NB4 (cell line): ENCODE results near the gene CDC16.

ENCODE experiments used
- DNase-seq: peaks from one replicate; pipeline ENCODE4 v3.0.0; 2010; ENCODE audit warnings: low read depth
- H3K4me3 ChIP-seq: one replicate; pipeline ENCODE4 v1.5.1; 2011; ENCODE audit warnings: mild to moderate bottlenecking, low read depth, low read length, moderate library complexity
- MYC ChIP-seq: IDR thresholded peaks from 2 replicates; pipeline ENCODE4 v1.6.1; 2011; ENCODE audit warnings: low read depth, low read length
- POLR2A ChIP-seq: IDR thresholded peaks from 2 replicates; pipeline ENCODE4 v1.6.1; 2011; ENCODE audit warnings: mild to moderate bottlenecking; ENCODE audit not compliant: insufficient read length; ENCODE audit errors: extremely low read depth
- TF ChIP-seq, protein P1 (sequence below): IDR thresholded peaks from one replicate; pipeline ENCODE4 v1.5.1; 2012; ENCODE audit warnings: low read depth, low read length
- TF ChIP-seq, protein P2 (sequence below): IDR thresholded peaks from 2 replicates; pipeline ENCODE4 v1.6.1; 2011; ENCODE audit warnings: low read depth, low read length

CDC16 gene

DNA sequence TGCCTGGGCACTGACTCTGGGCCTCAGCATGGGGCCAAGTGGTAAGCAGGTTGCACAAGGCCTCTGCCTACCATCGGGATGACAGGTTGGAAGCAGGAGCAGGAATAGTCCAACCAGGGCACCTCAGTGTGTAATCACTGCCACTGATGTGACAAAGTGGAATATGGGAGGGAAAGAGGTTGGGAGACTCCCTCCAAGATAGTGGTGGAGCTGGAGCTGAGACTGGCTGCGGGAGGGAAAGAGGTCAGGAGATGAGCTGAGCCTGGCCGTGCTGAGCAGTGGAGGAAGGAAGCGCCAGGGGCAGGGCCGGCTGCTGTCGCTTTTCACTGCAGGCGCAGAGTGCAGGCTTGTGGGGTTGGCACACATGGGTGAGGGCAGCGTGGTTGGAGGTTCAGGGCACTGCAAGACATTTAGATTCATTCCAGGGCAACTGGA is 53.5 kb downstream of the CDC16 start:
- DNase-seq: no peak
- no peak overlapping the region for H3K4me3 ChIP-seq
- TF ChIP-seq, protein P1, sequence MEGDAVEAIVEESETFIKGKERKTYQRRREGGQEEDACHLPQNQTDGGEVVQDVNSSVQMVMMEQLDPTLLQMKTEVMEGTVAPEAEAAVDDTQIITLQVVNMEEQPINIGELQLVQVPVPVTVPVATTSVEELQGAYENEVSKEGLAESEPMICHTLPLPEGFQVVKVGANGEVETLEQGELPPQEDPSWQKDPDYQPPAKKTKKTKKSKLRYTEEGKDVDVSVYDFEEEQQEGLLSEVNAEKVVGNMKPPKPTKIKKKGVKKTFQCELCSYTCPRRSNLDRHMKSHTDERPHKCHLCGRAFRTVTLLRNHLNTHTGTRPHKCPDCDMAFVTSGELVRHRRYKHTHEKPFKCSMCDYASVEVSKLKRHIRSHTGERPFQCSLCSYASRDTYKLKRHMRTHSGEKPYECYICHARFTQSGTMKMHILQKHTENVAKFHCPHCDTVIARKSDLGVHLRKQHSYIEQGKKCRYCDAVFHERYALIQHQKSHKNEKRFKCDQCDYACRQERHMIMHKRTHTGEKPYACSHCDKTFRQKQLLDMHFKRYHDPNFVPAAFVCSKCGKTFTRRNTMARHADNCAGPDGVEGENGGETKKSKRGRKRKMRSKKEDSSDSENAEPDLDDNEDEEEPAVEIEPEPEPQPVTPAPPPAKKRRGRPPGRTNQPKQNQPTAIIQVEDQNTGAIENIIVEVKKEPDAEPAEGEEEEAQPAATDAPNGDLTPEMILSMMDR: no peak
- TF ChIP-seq, protein P2, sequence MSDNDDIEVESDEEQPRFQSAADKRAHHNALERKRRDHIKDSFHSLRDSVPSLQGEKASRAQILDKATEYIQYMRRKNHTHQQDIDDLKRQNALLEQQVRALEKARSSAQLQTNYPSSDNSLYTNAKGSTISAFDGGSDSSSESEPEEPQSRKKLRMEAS: no peak
- no peak for TF ChIP-seq MYC
- no peak for TF ChIP-seq POLR2A

DNA sequence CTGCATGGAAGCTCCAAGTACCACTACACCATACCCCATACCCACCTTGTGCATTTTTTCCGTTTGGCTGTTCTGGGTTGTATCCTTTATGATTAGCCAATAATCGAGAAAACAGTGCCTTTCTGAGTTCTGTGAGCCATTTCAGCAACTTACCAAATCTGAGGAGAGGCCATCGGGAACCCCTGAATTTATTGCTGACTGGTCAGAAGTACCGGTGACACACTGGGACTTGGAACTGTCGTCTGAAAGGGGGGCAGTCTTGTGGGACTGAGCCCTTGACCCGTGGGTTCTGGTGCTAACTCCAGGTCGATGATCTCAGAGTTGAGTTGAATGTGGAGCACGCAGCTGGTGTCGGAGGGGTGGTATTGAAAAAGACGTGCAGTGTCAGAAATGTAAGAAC is 61.8 kb downstream of the CDC16 start:
- no peak for TF ChIP-seq POLR2A
- TF ChIP-seq, protein P2: no peak
- no peak for DNase-seq
- H3K4me3 ChIP-seq: no peak overlapping the region

DNA sequence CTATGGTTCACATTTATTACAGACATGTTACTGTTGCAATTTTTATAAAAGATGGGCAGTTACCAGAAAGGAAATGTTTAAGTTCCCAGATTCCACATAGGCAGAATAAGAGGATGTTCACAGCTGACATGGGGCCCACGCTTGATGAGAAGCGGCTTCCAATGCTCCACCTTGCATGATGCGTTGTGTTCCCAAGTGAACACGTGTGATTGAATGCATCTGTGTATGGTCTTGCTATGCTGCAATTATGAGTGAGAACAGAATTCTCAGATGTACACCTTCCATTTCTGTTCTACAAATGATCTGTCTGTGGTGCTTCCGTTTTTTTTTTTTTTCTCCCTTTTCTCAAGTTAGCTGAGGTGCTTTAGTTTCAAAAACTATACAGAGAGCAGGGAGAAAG is 62.2 kb downstream of the CDC16 start:
- no peak for DNase-seq
- TF ChIP-seq, protein P1: no peak
- no peak for TF ChIP-seq POLR2A
- TF ChIP-seq, protein P2: no peak
- no peak for TF ChIP-seq MYC
- H3K4me3 ChIP-seq: no peak overlapping the region

DNA sequence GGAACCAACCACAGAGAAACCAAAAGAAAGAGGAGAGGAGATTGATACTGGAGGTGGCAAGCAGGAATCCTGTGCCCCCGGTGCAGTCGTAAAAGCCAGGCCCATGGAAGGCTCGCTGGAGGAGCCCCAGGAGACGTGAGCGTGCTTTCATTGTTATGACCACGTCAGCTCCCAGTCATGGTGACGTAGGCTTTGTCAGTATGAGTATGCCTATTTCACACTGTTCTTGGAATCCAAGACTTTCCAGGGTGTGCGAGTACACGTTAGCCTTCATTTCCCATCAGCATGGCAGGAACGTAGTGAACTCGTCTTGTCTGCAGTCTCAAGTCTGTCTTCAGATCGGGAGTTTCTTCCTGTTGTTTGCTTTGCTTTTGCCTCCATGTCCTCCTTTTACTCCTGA is 64.2 kb downstream of the CDC16 start:
- no peak for DNase-seq
- no peak overlapping the region for H3K4me3 ChIP-seq
- TF ChIP-seq POLR2A (no peak), MYC (no peak)
- TF ChIP-seq, protein P1: no peak
- TF ChIP-seq, protein P2: no peak

DNA sequence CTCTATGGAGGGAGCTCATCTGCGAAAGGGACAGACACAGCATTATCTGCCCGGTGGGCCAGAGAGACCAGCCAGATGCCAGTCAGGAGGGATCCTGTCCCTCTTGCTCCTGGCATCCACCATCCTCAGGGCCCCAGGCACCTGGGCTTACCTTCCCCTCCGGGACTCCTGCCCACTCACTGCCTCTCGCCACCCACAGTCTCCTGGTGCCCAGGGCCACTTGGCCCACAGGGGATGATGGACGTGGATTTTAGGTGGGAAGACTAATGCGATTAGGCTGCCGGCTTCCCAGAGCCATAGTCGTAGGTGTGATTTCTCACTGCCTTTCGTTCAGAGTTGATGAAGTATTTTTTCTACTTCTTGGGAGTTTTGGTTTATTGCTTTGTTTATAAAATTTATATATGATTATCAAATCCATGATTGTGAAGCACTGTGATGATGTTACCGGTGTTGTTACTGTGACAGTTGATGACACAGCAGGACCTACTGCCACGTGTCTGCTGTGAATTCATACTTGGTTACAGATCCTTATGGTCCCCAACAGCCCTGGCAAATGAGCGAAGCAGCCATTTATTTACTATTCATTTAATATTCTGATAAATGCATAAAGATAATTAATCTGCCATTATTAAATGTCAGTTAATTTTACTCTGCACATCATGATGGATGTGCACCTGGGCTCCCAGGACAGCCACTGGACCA is 65.1 kb downstream of the CDC16 start:
- TF ChIP-seq POLR2A (no peak), MYC (no peak)
- TF ChIP-seq, protein P1: no peak
- TF ChIP-seq, protein P2: no peak
- H3K4me3 ChIP-seq: no peak overlapping the region
- no peak for DNase-seq

DNA sequence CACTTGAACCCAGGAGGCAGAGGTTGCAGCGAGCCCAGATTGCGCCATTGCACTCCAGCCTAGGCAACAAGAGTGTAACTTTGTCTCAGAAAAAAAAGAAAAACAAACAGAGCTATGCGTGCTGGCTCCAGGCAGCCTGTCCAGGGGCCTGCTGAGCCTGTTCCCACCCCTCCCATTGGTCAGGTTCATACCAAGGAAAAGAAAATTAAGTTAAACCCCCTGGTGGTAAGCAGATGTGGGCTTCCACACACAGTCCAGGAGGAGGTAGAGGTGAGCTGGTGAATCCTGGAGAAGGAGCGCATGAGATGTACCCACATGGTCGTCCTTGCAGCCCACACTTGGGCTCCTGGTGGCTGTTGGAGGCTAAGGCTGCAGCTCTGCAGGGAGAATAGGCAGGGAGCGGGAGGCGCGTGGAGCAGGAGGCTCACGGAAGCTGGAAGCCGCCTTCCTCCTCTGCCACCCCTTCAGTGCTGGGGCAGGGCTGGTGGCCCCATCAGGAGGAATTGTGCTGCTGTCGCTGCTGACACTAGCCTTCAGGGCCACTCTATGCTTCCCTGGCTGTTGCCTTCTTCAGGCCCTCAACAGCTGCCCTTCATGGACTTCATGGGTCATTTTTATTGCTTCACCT is 69.1 kb downstream of the CDC16 start:
- DNase-seq: no peak
- TF ChIP-seq MYC (no peak), POLR2A (no peak)
- TF ChIP-seq, protein P1: no peak
- TF ChIP-seq, protein P2: no peak

More for the DNA sequence above, 69.1 kb downstream of the CDC16 start:
- H3K4me3 ChIP-seq: no peak overlapping the region
